HCT116 (cell line): ENCODE measurements around the gene CDH10.

Source experiments
- CBX3 ChIP-seq: IDR thresholded peaks from 2 replicates; pipeline ENCODE4 v1.6.1; 2012; ENCODE audit warnings: low read depth
- EZH2 ChIP-seq: fragments of 200-600 bp; sonication (generic); IDR thresholded peaks from 2 replicates; pipeline ENCODE4 v1.6.1; 2017; ENCODE audit warnings: antibody characterized with exemption, mixed run types
- EZH2phosphoT487 ChIP-seq: fragments of 200-600 bp; IDR thresholded peaks from 2 replicates; pipeline ENCODE4 v1.6.1; 2018; ENCODE audit warnings: antibody characterized with exemption, borderline replicate concordance
- JUND ChIP-seq: IDR thresholded peaks from 2 replicates; pipeline ENCODE4 v1.6.1; 2012
- POLR2A ChIP-seq: IDR thresholded peaks from 2 replicates; pipeline ENCODE4 v1.7.0; 2011; ENCODE audit warnings: borderline replicate concordance; ENCODE audit not compliant: insufficient read depth, insufficient read length; ENCODE audit errors: extremely low read depth
- POLR2AphosphoS5 ChIP-seq: IDR thresholded peaks from 2 replicates; pipeline ENCODE4 v1.6.1; 2011; ENCODE audit warnings: mild to moderate bottlenecking, low read depth, low read length, moderate library complexity
- RAD21 ChIP-seq: IDR thresholded peaks from 2 replicates; pipeline ENCODE4 v1.6.1; 2012; ENCODE audit warnings: low read depth, mild to moderate bottlenecking
- SRF ChIP-seq: IDR thresholded peaks from 2 replicates; pipeline ENCODE4 v1.6.1; 2012; ENCODE audit warnings: low read depth
- YY1 ChIP-seq: IDR thresholded peaks from 2 replicates; pipeline ENCODE4 v1.6.1; 2011; ENCODE audit warnings: low read length, low read depth, moderate library complexity, mild to moderate bottlenecking; ENCODE audit not compliant: insufficient replicate concordance; ENCODE audit errors: extremely low read depth
- ZFX ChIP-seq: fragments of 450-650 bp; IDR thresholded peaks from 2 replicates; pipeline ENCODE4 v1.6.1; 2017
- ZNF274 ChIP-seq: fragments of 200-500 bp; sonication (Bioruptor generic); IDR thresholded peaks from 2 replicates; pipeline ENCODE4 v1.6.1; 2014; ENCODE audit warnings: mild to moderate bottlenecking, low read depth, low read length, inconsistent platforms
- TF ChIP-seq, protein P1 (sequence below), 3 experiments: fragments of 200-600 bp in 1 of 3; sonication (generic) in 1 of 3; IDR thresholded peaks in 2 of 3; conservative IDR thresholded peaks in 1 of 3; 2 replicates each; pipeline ENCODE4 v1.5.1; 2012 to 2017; ENCODE audit warnings: low read depth in 2 of 3, low read length in 2 of 3, antibody characterized with exemption in 1 of 3, borderline replicate concordance in 1 of 3, control low read depth in 1 of 3, mild to moderate bottlenecking in 1 of 3, mixed read lengths in 1 of 3, mixed run types in 1 of 3, moderate library complexity in 1 of 3; ENCODE audit not compliant: insufficient read depth in 1 of 3
- TF ChIP-seq, protein P2 (sequence below): IDR thresholded peaks from 2 replicates; pipeline ENCODE4 v1.6.1; 2012
- TF ChIP-seq, protein P3 (sequence below): IDR thresholded peaks from 2 replicates; pipeline ENCODE4 v1.6.1; 2012; ENCODE audit warnings: low read depth

DNA sequence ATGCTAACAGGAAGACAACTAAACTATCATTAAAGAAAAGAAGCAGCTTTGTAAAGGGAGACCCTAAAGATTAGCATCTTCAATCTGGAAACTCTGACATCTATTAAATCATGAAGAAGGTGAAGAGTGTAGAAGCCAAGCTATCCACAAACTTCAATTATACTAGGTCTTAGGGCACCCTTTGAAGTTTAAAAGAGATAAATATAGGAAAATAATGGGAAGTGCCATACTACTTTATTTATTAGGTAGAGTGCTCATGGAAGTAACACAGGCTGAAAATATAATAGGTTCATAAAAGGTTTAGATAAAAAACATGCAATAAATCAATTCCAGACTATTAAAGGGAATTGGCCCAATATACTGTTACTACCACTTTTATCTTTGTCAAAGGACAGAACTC lies 19.9 kb downstream of the CDH10 start:
- TF ChIP-seq, protein P1, sequence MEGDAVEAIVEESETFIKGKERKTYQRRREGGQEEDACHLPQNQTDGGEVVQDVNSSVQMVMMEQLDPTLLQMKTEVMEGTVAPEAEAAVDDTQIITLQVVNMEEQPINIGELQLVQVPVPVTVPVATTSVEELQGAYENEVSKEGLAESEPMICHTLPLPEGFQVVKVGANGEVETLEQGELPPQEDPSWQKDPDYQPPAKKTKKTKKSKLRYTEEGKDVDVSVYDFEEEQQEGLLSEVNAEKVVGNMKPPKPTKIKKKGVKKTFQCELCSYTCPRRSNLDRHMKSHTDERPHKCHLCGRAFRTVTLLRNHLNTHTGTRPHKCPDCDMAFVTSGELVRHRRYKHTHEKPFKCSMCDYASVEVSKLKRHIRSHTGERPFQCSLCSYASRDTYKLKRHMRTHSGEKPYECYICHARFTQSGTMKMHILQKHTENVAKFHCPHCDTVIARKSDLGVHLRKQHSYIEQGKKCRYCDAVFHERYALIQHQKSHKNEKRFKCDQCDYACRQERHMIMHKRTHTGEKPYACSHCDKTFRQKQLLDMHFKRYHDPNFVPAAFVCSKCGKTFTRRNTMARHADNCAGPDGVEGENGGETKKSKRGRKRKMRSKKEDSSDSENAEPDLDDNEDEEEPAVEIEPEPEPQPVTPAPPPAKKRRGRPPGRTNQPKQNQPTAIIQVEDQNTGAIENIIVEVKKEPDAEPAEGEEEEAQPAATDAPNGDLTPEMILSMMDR (IDR thresholded peaks at IDR 0.05 in 2 of 3, conservative IDR thresholded peaks at IDR 0.05 in 1 of 3; ENCODE audit: borderline replicate concordance in 1 of 3, insufficient read depth in 1 of 3, low read depth in 2 of 3, low read length in 2 of 3) = no peak
- no peak for TF ChIP-seq POLR2A
- TF ChIP-seq EZH2 = no peak
- no peak for TF ChIP-seq POLR2AphosphoS5
- no peak for TF ChIP-seq ZNF274
- no peak for TF ChIP-seq YY1
- TF ChIP-seq RAD21 = no peak
- TF ChIP-seq, protein P2, sequence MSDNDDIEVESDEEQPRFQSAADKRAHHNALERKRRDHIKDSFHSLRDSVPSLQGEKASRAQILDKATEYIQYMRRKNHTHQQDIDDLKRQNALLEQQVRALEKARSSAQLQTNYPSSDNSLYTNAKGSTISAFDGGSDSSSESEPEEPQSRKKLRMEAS = no peak
- no peak for TF ChIP-seq ZFX
- no peak for TF ChIP-seq CBX3
- TF ChIP-seq SRF = no peak
- TF ChIP-seq JUND = no peak
- TF ChIP-seq EZH2phosphoT487 = no peak
- TF ChIP-seq, protein P3, sequence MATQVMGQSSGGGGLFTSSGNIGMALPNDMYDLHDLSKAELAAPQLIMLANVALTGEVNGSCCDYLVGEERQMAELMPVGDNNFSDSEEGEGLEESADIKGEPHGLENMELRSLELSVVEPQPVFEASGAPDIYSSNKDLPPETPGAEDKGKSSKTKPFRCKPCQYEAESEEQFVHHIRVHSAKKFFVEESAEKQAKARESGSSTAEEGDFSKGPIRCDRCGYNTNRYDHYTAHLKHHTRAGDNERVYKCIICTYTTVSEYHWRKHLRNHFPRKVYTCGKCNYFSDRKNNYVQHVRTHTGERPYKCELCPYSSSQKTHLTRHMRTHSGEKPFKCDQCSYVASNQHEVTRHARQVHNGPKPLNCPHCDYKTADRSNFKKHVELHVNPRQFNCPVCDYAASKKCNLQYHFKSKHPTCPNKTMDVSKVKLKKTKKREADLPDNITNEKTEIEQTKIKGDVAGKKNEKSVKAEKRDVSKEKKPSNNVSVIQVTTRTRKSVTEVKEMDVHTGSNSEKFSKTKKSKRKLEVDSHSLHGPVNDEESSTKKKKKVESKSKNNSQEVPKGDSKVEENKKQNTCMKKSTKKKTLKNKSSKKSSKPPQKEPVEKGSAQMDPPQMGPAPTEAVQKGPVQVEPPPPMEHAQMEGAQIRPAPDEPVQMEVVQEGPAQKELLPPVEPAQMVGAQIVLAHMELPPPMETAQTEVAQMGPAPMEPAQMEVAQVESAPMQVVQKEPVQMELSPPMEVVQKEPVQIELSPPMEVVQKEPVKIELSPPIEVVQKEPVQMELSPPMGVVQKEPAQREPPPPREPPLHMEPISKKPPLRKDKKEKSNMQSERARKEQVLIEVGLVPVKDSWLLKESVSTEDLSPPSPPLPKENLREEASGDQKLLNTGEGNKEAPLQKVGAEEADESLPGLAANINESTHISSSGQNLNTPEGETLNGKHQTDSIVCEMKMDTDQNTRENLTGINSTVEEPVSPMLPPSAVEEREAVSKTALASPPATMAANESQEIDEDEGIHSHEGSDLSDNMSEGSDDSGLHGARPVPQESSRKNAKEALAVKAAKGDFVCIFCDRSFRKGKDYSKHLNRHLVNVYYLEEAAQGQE = no peak
